Measurements from ENCODE around the gene WWP2. TPM values are rescaled to one million over a fixed set of nuclear protein-coding genes. Genes with fewer than 3 reads are reported as not detected.
"Not testable (repeated sequence)": the region's sequence is repeated elsewhere in the genome, so short reads cannot be mapped to it uniquely, and the experiment has no call there.

WWP2 gene
- total and polyA plus RNA-seq, 7 donors = 12.2 to 26.0 (median 19.0) TPM

DNA sequence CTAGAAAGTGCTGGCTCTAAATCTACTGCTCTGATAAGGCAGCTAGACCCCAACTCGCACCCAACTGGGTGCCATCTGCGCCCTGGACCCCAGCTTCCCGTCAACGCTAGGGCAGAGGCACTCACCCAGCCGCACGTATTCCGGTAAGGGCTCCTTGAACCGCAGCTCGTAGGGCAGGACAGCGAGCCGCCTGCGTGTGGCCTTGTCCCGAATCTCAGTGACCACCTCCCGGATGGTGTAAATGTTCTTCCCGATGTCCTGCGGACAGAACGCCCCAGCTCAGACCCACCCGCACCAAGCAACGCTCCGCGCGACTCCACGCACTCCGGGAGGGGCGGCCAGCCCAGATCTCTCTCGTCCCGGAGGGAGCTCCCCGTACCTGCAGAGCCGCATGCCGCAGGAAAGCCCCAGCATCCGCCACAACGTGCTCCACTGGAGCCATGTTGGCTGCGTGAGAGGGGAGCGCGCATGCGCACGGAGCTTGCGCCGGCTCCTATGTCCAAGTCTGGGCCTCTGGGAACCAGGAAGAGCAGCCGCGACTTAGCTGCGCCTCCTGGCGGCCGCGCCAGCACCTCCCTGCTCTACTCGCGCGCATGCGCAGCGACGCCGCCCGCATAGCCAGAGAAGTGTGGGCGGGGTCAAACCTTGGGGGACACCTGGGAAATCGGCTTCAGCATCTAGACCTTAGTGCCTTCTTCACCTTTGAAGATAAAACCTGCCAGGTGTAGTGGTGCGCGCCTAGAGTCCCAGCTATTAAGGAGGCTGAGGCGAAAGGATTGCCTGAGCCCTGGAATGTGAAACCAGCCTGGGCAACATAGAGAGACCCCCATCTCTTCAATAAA lies 7.4 kb upstream of the WWP2 start, which contains the start of gene NOB1:
Gene NOB1, minus strand, starts transcription at position 458 of the 842 bp plus-strand sequence. Its CDS starts 16 bp downstream, at position 442.
- H3K27ac ChIP-seq = peak within 1 kb of the TSS; percentile 88
- H3K27me3 ChIP-seq (ENCODE audit: insufficient read depth in 3 of 3, low read length in 2 of 3) = no peaks in the 10 kb centered on the region
- TF ChIP-seq, protein P1, sequence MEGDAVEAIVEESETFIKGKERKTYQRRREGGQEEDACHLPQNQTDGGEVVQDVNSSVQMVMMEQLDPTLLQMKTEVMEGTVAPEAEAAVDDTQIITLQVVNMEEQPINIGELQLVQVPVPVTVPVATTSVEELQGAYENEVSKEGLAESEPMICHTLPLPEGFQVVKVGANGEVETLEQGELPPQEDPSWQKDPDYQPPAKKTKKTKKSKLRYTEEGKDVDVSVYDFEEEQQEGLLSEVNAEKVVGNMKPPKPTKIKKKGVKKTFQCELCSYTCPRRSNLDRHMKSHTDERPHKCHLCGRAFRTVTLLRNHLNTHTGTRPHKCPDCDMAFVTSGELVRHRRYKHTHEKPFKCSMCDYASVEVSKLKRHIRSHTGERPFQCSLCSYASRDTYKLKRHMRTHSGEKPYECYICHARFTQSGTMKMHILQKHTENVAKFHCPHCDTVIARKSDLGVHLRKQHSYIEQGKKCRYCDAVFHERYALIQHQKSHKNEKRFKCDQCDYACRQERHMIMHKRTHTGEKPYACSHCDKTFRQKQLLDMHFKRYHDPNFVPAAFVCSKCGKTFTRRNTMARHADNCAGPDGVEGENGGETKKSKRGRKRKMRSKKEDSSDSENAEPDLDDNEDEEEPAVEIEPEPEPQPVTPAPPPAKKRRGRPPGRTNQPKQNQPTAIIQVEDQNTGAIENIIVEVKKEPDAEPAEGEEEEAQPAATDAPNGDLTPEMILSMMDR (IDR thresholded peaks at IDR 0.05) = peak; percentile 97
- peaks cover 3 to 31% of the 10 kb centered on the region in 2 donors for H3K36me3 ChIP-seq (ENCODE audit: insufficient read depth in 1 of 2, low read depth in 1 of 2)
- no peaks in the 10 kb centered on the region for H3K9me3 ChIP-seq
- H3K4me3 ChIP-seq = peak within 1 kb of the TSS; percentile 94
- peaks cover 10% of the 10 kb centered on the region for H3K4me1 ChIP-seq
- intact Hi-C loops (cut with DNase I) = loop anchor here (1.0 to 10.0 kb wide), 3 partner anchors 44 to 360 kb away; no protein-coding TSS in a partner anchor
- DNase-seq = peak; percentile 94 to 99
- WGBS, 3 donors = 0 to 1% (median 1%) methylated on average over 57 to 58 of the region's 58 CpGs
- ATAC-seq = peak; percentile 97 to 99 (median 99)

GRCh38 chr16:69756705-69757104 lies 5.4 kb upstream of the WWP2 start:
- DNase-seq (no peak), ATAC-seq (no peak)
- peaks cover 11% of the 10 kb centered on the region for H3K4me1 ChIP-seq
- no peak overlapping the region for H3K27ac ChIP-seq
- peaks cover 0 to 11% of the 10 kb centered on the region in 2 donors for H3K36me3 ChIP-seq (ENCODE audit: insufficient read depth in 1 of 2, low read depth in 1 of 2)
- H3K27me3 ChIP-seq (ENCODE audit: insufficient read depth in 3 of 3, low read length in 2 of 3) = no peaks in the 10 kb centered on the region
- no peaks in the 10 kb centered on the region for H3K9me3 ChIP-seq
- TF ChIP-seq, protein P1 (IDR thresholded peaks at IDR 0.05) = no peak
- 85 to 97% (median 87%) methylated on average over 10 of the region's 10 CpGs for whole genome bisulfite sequencing, 3 donors
- H3K4me3 ChIP-seq = no peak overlapping the region
- intact Hi-C loops (cut with DNase I) = loop anchor here in 1 of 2 donors (10.0 kb wide), 1 partner anchor 362 kb away; no protein-coding TSS in a partner anchor

DNA sequence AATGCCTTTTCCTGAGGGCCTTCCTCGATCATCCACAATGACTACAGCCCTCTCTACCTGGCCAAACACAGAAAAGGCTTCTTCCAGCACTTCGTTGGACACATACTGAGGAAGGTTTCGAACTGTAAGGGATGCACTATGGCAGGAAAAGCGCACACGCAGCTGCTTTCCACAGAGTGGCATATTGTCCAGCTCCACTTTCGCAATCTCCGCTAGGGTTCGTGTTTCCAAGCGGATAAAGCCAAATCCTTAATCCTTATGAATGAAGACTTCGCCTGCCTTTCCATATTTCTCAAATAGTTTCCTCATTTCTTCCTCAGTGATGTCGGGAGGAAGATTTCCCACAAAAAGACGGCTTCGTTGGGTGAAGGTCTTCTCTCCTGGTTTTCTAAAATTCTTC lies 4.8 kb upstream of the WWP2 start:
- H3K4me1 ChIP-seq = peaks cover 14% of the 10 kb centered on the region
- not testable (repeated sequence) for H3K9me3 ChIP-seq; DNase-seq; H3K4me3 ChIP-seq; H3K36me3 ChIP-seq (ENCODE audit: insufficient read depth in 1 of 2, low read depth in 1 of 2); H3K27me3 ChIP-seq (ENCODE audit: insufficient read depth in 3 of 3, low read length in 2 of 3); ATAC-seq; H3K27ac ChIP-seq
- WGBS, 3 donors = 60 to 67% (median 63%) methylated on average over 13 of the region's 13 CpGs
- intact Hi-C loops (cut with DNase I) = loop anchor here in 1 of 2 donors (10.0 kb wide), 1 partner anchor 363 kb away; no protein-coding TSS in a partner anchor

GRCh38 chr16:69762814-69763598 lies 874 bp downstream of the WWP2 start:
- Histone ChIP-seq H3K27ac (peak overlapping the region; percentile 81), H3K4me1 (peaks cover 13% of the 10 kb centered on the region), H3K36me3 (ENCODE audit: insufficient read depth in 1 of 2, low read depth in 1 of 2) (no peaks in the 10 kb centered on the region), H3K4me3 (peak overlapping the region; percentile 90), H3K9me3 (no peaks in the 10 kb centered on the region), H3K27me3 (ENCODE audit: insufficient read depth in 3 of 3, low read length in 2 of 3) (no peaks in the 10 kb centered on the region)
- WGBS, 3 donors = 7 to 11% (median 9%) methylated on average over 14 of the region's 14 CpGs
- intact Hi-C loops (cut with DNase I) = no loop called here
- DNase-seq (no peak), ATAC-seq (peak; percentile 27 to 55 (median 40))
- TF ChIP-seq, protein P1 (IDR thresholded peaks at IDR 0.05) = no peak

GRCh38 chr16:69763599-69763942 lies 1.4 kb downstream of the WWP2 start:
- Histone ChIP-seq H3K36me3 (ENCODE audit: insufficient read depth in 1 of 2, low read depth in 1 of 2) (no peaks in the 10 kb centered on the region), H3K9me3 (no peaks in the 10 kb centered on the region), H3K27me3 (ENCODE audit: insufficient read depth in 3 of 3, low read length in 2 of 3) (no peaks in the 10 kb centered on the region), H3K4me3 (no peak overlapping the region), H3K27ac (peak overlapping the region; percentile 81), H3K4me1 (peaks cover 13% of the 10 kb centered on the region)
- intact Hi-C loops (cut with DNase I) = no loop called here
- ATAC-seq = no peak
- DNase-seq = no peak
- TF ChIP-seq, protein P1 (IDR thresholded peaks at IDR 0.05) = no peak
- 49 to 69% (median 50%) methylated on average over 5 of the region's 5 CpGs for WGBS, 3 donors

Measured in psoas muscle (tissue), 8 donors.